Neural crest cell (in vitro differentiated cells): Measurements from ENCODE around the gene KCNC2. TPM values are rescaled to one million over a fixed set of nuclear protein-coding genes. Genes with fewer than 3 reads are reported as not detected.

Experiments
- DNase-seq: peaks from one replicate; pipeline ENCODE4 v3.0.0; 2021; ENCODE audit warnings: low read depth, mixed read lengths, low spot score
- H3K27ac Mint-ChIP-seq: one replicate; pipeline ENCODE4 v1.8.0; 2021; ENCODE audit warnings: mild to moderate bottlenecking, mixed read lengths; ENCODE audit not compliant: unreplicated experiment
- H3K27me3 Mint-ChIP-seq: 2 replicates; pipeline ENCODE4 v1.8.0; 2021; ENCODE audit warnings: low read depth, mild to moderate bottlenecking, mixed read lengths
- H3K36me3 Mint-ChIP-seq: 2 replicates; pipeline ENCODE4 v1.8.0; 2021; ENCODE audit warnings: low read depth, mild to moderate bottlenecking, mixed read lengths
- H3K4me1 Mint-ChIP-seq: 2 replicates; pipeline ENCODE4 v1.8.0; 2021; ENCODE audit warnings: mixed read lengths
- H3K4me3 Mint-ChIP-seq: one replicate; pipeline ENCODE4 v1.8.0; 2021; ENCODE audit warnings: mild to moderate bottlenecking, mixed read lengths
- H3K9me3 Mint-ChIP-seq: 2 replicates; pipeline ENCODE4 v1.8.0; 2021; ENCODE audit warnings: mixed read lengths
- total RNA-seq: library from RNA; stranded (reverse); gene quantifications from 2 replicates; pipeline ENCODE4 v1.2.1, GENCODE V29; 2021
- TF ChIP-seq, protein P1 (sequence below): fragments of 200-600 bp; sonication (generic); conservative IDR thresholded peaks from 2 replicates; pipeline ENCODE4 v1.5.0; 2021; ENCODE audit warnings: antibody characterized with exemption, mild to moderate bottlenecking

Gene KCNC2
- total RNA-seq, 1 donor from 2014 or later: not detected

DNA sequence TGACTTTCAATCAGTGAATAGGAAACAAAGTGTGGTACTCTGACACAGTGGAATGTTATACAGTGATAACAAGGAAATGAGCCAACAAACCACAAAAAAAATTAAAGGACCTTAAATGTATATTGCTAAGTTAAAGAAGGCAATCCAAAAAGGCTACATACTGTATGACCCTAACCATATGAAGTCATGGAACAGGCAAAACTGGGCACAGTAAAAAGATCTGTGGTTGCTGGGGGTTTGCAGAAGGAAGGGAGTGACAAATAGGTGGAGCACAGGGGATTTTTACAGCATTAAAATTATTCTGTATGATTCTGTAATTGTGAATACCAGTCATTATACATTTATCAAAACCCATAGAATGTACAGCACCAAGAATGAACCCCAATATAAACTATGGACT, 112.6 kb downstream of the KCNC2 start:
- no peaks in the 10 kb centered on the region for H3K27me3 Mint-ChIP-seq
- TF ChIP-seq, protein P1, sequence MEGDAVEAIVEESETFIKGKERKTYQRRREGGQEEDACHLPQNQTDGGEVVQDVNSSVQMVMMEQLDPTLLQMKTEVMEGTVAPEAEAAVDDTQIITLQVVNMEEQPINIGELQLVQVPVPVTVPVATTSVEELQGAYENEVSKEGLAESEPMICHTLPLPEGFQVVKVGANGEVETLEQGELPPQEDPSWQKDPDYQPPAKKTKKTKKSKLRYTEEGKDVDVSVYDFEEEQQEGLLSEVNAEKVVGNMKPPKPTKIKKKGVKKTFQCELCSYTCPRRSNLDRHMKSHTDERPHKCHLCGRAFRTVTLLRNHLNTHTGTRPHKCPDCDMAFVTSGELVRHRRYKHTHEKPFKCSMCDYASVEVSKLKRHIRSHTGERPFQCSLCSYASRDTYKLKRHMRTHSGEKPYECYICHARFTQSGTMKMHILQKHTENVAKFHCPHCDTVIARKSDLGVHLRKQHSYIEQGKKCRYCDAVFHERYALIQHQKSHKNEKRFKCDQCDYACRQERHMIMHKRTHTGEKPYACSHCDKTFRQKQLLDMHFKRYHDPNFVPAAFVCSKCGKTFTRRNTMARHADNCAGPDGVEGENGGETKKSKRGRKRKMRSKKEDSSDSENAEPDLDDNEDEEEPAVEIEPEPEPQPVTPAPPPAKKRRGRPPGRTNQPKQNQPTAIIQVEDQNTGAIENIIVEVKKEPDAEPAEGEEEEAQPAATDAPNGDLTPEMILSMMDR: no peak
- no peaks in the 10 kb centered on the region for H3K4me1 Mint-ChIP-seq

DNA sequence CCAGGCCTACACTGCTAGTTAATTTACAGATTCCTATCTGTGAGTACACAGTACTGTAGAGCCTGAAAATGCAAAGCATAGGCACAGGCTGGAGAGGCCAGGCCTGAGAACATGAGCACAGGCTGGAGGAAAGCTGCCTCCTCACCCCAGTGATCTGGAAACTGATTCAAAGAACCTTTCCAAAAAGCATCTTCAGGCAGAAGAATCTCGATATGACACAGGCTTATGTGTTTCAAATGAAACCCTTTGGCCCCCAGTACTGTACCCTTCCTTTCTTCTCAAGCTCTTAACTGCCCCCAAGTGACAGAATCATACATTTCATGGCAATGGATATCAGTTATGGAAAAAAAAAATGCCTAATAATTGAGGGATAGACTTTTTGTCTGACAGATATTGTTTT, 122.0 kb downstream of the KCNC2 start:
- no peaks in the 10 kb centered on the region for H3K4me1 Mint-ChIP-seq
- H3K36me3 Mint-ChIP-seq: no peaks in the 10 kb centered on the region
- no peak overlapping the region for H3K27ac Mint-ChIP-seq
- no peak overlapping the region for H3K4me3 Mint-ChIP-seq
- no peaks in the 10 kb centered on the region for H3K27me3 Mint-ChIP-seq
- H3K9me3 Mint-ChIP-seq: no peaks in the 10 kb centered on the region
- no peak for DNase-seq
- TF ChIP-seq, protein P1: peak; percentile 22

More for the DNA sequence above, 112.6 kb downstream of the KCNC2 start:
- no peak for DNase-seq
- H3K27ac Mint-ChIP-seq: no peak overlapping the region
- H3K9me3 Mint-ChIP-seq: no peaks in the 10 kb centered on the region
- no peak overlapping the region for H3K4me3 Mint-ChIP-seq
- no peaks in the 10 kb centered on the region for H3K36me3 Mint-ChIP-seq

DNA sequence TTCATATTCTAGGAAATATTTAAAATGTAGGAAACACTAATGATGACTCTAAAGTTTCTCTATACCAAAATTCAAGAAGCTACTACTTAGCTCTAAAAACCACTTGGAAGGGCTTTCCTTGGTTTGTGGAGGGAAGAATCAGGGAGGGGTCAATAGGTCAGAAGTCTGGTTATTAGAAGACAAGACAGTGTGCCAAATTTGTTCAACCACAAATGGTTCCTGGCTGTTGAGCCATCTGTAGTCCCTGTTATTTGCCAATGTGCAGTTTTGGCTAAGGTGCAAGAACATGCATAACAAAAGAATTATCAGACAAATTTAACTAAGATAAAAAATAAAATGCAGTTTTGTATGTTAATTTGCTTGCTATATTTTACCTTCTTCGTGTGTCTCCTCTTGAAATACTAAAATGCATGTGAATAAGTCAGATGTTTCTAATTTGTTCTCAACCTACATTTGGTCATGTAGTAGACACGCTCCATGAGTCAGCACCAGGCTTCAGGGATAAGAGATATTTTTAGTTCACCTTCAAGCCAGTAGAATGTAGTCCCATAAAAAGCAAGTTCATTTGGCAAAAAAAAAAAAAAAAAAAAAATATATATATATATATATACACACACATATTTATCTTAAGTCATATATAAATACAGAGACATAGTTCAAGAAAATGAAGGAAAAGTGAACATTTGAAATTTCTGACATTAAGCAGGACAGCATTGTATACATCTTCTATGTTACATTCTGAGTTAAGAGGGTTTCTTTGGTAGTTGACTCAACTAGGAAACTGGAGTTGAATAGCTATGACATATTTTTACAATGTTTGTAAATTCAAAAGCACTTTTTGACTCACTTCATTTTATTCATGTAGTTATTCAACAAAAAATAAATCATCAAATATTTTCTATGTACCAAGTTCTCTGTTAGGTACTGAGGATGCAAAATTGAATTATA, 123.3 kb downstream of the KCNC2 start:
- no peaks in the 10 kb centered on the region for H3K9me3 Mint-ChIP-seq
- H3K4me3 Mint-ChIP-seq: no peak overlapping the region
- H3K36me3 Mint-ChIP-seq: no peaks in the 10 kb centered on the region
- TF ChIP-seq, protein P1: no peak
- DNase-seq: no peak
- H3K27me3 Mint-ChIP-seq: no peaks in the 10 kb centered on the region
- H3K4me1 Mint-ChIP-seq: no peaks in the 10 kb centered on the region
- H3K27ac Mint-ChIP-seq: no peak overlapping the region

DNA sequence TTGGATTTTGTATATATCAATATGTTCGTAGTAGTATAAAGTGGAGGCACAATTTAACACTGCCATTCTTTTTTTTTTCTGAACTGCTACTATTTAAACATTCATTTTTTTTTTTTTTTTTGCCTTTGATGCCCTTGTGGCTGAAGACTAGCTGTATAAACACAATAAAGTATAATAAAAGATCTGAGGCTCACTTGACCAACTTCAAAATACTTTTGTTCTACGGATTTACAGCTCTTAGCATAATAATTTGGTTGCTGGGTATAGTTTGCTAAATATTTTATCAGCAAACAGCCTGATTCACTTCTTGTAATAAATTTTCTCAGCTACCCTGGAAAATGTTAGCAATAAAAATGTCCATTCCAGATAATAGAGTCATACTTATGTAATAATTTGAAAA, 128.3 kb downstream of the KCNC2 start:
- H3K36me3 Mint-ChIP-seq: no peaks in the 10 kb centered on the region
- peaks cover 8% of the 10 kb centered on the region for H3K4me1 Mint-ChIP-seq
- TF ChIP-seq, protein P1: no peak
- no peaks in the 10 kb centered on the region for H3K9me3 Mint-ChIP-seq
- no peak overlapping the region for H3K27ac Mint-ChIP-seq
- H3K4me3 Mint-ChIP-seq: no peak overlapping the region
- no peaks in the 10 kb centered on the region for H3K27me3 Mint-ChIP-seq
- no peak for DNase-seq

DNA sequence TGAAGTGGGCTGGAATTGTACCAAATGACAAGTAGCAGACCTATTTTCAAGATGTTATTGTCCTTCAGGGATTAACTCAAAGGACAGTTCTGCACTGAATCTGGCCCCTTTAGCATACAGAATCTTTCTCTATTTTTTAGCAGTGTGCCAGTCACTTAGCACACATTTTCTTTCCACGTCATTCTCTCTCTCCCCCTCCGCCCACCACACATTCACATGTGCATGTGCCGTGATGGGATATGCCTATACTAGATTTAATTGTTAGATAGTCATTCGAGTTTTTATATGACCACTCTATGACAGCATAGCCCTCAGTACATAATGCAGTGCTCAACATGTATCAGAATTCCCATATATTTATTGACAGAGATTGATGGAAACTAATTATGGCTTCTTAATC, 129.1 kb downstream of the KCNC2 start:
- Mint-ChIP-seq H3K4me3 (no peak overlapping the region), H3K9me3 (no peaks in the 10 kb centered on the region), H3K36me3 (no peaks in the 10 kb centered on the region), H3K27me3 (no peaks in the 10 kb centered on the region), H3K4me1 (peaks cover 8% of the 10 kb centered on the region), H3K27ac (no peak overlapping the region)
- no peak for DNase-seq
- TF ChIP-seq, protein P1: no peak
